IMR-90 (cell line): ENCODE results near the gene PTPRN2.

ENCODE experiments used
- BHLHE40 ChIP-seq: fragments of 150-350 bp; IDR thresholded peaks from 2 replicates; pipeline ENCODE4 v1.6.1; 2016; ENCODE audit warnings: mild to moderate bottlenecking, low read depth, low read length
- CEBPB ChIP-seq: IDR thresholded peaks from 2 replicates; pipeline ENCODE4 v1.6.1; 2012; ENCODE audit warnings: low read depth, low read length, improper control_type of control experiment
- FOS ChIP-seq: fragments of 150-350 bp; IDR thresholded peaks from 2 replicates; pipeline ENCODE4 v1.6.1; 2016; ENCODE audit warnings: low read depth, low read length
- MAFK ChIP-seq: IDR thresholded peaks from 2 replicates; pipeline ENCODE4 v1.6.1; 2012; ENCODE audit warnings: low read depth, low read length, improper control_type of control experiment
- MAZ ChIP-seq: IDR thresholded peaks from 2 replicates; pipeline ENCODE4 v1.6.1; 2012; ENCODE audit warnings: low read depth, mild to moderate bottlenecking, low read length, improper control_type of control experiment, moderate library complexity, borderline replicate concordance
- MXI1 ChIP-seq: IDR thresholded peaks from 2 replicates; pipeline ENCODE4 v1.6.1; 2012; ENCODE audit warnings: low read depth, mild to moderate bottlenecking, low read length, moderate library complexity, borderline replicate concordance
- NFE2L2 ChIP-seq: fragments of 150-350 bp; IDR thresholded peaks from 2 replicates; pipeline ENCODE4 v1.6.1; 2016; ENCODE audit warnings: low read depth, mild to moderate bottlenecking, low read length
- POLR2A ChIP-seq: IDR thresholded peaks from 2 replicates; pipeline ENCODE4 v1.6.1; 2012; ENCODE audit warnings: mild to moderate bottlenecking, low read depth, low read length
- RAD21 ChIP-seq: IDR thresholded peaks from 2 replicates; pipeline ENCODE4 v1.6.1; 2012; ENCODE audit warnings: low read length, improper control_type of control experiment
- RFX5 ChIP-seq: IDR thresholded peaks from 2 replicates; pipeline ENCODE4 v1.8.0; 2012; ENCODE audit warnings: low read depth, mild to moderate bottlenecking, low read length, moderate library complexity
- SMC3 ChIP-seq: fragments of 150-350 bp; IDR thresholded peaks from 2 replicates; pipeline ENCODE4 v1.6.1; 2016; ENCODE audit warnings: low read depth, mild to moderate bottlenecking, antibody characterized with exemption, low read length, moderate library complexity
- TF ChIP-seq, protein P1 (sequence below): conservative IDR thresholded peaks from 2 replicates; pipeline ENCODE4 v1.5.1; 2012; ENCODE audit warnings: mild to moderate bottlenecking, low read depth, low read length, improper control_type of control experiment
- TF ChIP-seq, protein P2 (sequence below): fragments of 150-350 bp; IDR thresholded peaks from 2 replicates; pipeline ENCODE4 v1.6.1; 2016; ENCODE audit warnings: low read depth, mild to moderate bottlenecking, low read length, moderate library complexity, borderline replicate concordance
- TF ChIP-seq, protein P3 (sequence below): fragments of 150-350 bp; IDR thresholded peaks from 2 replicates; pipeline ENCODE4 v1.6.1; 2017; ENCODE audit warnings: mild to moderate bottlenecking, antibody characterized with exemption, low read length, low read depth

DNA sequence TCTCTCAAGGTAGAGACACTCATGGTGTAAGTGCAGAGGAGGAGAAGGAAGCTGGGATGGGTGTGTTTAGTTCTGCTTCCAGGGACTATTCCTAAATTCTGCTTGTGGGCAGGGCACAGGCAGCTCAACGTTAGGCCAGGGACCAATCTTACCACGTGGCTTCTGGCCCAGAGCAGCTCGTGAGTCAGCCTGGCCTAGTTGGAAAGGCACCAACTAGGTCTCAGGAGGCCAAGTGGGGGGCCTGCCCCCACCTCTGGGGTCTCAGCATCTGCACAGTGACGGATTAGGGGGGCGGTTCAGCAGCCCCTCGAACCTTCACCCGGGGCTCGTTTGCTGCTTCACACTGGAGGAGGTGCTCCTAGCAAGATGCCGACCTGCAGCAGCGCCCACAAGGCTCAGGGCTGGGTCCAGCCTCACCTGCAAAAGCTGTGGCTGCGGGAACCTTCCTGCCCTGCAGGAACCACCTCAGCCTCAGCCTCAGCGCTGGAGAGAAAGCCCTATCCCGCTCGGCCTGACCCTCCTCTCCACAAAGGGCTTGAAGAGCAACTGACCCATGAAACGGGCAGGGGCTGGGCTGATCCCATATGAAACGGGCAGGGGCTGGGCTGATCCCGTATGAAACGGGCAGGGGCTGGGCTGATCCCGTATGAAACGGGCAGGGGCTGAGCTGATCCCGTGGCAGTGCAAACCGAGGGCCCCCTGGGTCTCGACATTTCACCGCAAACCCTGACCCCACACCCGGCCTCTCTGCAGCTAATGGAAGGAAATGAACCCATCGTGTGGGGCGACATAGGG is 803.4 kb downstream of the PTPRN2 start:
- TF ChIP-seq, protein P1, sequence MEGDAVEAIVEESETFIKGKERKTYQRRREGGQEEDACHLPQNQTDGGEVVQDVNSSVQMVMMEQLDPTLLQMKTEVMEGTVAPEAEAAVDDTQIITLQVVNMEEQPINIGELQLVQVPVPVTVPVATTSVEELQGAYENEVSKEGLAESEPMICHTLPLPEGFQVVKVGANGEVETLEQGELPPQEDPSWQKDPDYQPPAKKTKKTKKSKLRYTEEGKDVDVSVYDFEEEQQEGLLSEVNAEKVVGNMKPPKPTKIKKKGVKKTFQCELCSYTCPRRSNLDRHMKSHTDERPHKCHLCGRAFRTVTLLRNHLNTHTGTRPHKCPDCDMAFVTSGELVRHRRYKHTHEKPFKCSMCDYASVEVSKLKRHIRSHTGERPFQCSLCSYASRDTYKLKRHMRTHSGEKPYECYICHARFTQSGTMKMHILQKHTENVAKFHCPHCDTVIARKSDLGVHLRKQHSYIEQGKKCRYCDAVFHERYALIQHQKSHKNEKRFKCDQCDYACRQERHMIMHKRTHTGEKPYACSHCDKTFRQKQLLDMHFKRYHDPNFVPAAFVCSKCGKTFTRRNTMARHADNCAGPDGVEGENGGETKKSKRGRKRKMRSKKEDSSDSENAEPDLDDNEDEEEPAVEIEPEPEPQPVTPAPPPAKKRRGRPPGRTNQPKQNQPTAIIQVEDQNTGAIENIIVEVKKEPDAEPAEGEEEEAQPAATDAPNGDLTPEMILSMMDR, result no peak
- no peak for TF ChIP-seq FOS
- TF ChIP-seq POLR2A, result no peak
- no peak for TF ChIP-seq SMC3
- TF ChIP-seq RAD21, result no peak
- TF ChIP-seq MXI1, result no peak
- TF ChIP-seq MAZ, result no peak
- TF ChIP-seq CEBPB, result no peak
- TF ChIP-seq BHLHE40, result no peak
- no peak for TF ChIP-seq RFX5
- TF ChIP-seq, protein P2, sequence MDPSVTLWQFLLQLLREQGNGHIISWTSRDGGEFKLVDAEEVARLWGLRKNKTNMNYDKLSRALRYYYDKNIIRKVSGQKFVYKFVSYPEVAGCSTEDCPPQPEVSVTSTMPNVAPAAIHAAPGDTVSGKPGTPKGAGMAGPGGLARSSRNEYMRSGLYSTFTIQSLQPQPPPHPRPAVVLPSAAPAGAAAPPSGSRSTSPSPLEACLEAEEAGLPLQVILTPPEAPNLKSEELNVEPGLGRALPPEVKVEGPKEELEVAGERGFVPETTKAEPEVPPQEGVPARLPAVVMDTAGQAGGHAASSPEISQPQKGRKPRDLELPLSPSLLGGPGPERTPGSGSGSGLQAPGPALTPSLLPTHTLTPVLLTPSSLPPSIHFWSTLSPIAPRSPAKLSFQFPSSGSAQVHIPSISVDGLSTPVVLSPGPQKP, result no peak
- no peak for TF ChIP-seq MAFK
- TF ChIP-seq NFE2L2, result no peak
- TF ChIP-seq, protein P3, sequence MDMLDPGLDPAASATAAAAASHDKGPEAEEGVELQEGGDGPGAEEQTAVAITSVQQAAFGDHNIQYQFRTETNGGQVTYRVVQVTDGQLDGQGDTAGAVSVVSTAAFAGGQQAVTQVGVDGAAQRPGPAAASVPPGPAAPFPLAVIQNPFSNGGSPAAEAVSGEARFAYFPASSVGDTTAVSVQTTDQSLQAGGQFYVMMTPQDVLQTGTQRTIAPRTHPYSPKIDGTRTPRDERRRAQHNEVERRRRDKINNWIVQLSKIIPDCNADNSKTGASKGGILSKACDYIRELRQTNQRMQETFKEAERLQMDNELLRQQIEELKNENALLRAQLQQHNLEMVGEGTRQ, result no peak
